Spleen (tissue), 7 donors: ENCODE data around the gene PLA2G2A.

Experiments used
- POLR2A ChIP-seq, 3 donors: fragments of 450-650 bp; IDR thresholded peaks; one replicate each; pipeline ENCODE4 v1.5.1; 2017; ENCODE audit warnings: antibody characterized with exemption in 3 of 3, mild to moderate bottlenecking in 1 of 3
- TF ChIP-seq, protein P1 (sequence below), 11 experiments: fragments of 200-600 bp in 7 of 11; fragments of 450-650 bp in 4 of 11; sonication (generic) in 4 of 11; IDR thresholded peaks in 8 of 11; conservative IDR thresholded peaks in 3 of 11; 1 replicate in 7 of 11; 2 replicates in 4 of 11; pipeline versions ENCODE4 v1.4.0 to v1.8.0; 2016 to 2021; ENCODE audit warnings: antibody characterized with exemption in 11 of 11, inconsistent platforms in 4 of 11, mild to moderate bottlenecking in 1 of 11
- donor health status: DM: no; HTN: no; CAD: no; lungs with moderate emphysema.
- donor health status: DM: no; HTN: no; CAD: no.
- donor health status: DM: no; HTN: no; CAD: no.

DNA sequence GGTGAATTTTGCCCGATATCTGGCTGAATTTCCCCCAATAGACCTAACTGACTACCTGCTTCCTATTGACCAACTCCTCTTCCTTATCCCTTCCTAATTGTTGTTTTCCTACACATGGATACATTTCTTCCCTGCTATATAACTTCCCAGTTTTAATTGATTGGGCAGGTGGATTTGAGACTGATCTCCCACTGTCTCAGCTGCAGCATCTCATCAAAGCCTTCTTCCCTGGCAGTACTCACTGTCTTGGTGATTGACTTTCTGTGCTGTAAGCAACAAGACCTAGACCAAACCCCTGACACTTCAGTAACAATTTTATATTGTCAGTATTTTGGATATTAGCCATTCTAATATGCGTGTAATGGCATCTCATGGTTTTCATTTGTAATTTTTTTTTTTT lies 11.3 kb upstream of the PLA2G2A start:
- TF ChIP-seq, protein P1, sequence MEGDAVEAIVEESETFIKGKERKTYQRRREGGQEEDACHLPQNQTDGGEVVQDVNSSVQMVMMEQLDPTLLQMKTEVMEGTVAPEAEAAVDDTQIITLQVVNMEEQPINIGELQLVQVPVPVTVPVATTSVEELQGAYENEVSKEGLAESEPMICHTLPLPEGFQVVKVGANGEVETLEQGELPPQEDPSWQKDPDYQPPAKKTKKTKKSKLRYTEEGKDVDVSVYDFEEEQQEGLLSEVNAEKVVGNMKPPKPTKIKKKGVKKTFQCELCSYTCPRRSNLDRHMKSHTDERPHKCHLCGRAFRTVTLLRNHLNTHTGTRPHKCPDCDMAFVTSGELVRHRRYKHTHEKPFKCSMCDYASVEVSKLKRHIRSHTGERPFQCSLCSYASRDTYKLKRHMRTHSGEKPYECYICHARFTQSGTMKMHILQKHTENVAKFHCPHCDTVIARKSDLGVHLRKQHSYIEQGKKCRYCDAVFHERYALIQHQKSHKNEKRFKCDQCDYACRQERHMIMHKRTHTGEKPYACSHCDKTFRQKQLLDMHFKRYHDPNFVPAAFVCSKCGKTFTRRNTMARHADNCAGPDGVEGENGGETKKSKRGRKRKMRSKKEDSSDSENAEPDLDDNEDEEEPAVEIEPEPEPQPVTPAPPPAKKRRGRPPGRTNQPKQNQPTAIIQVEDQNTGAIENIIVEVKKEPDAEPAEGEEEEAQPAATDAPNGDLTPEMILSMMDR (IDR thresholded peaks at IDR 0.05 in 8 of 11, conservative IDR thresholded peaks at IDR 0.05 in 3 of 11): no peak
- no peak for TF ChIP-seq POLR2A (IDR thresholded peaks at IDR 0.05)
